ENCODE measurements around the gene PLXNA4.

Gene PLXNA4

DNA sequence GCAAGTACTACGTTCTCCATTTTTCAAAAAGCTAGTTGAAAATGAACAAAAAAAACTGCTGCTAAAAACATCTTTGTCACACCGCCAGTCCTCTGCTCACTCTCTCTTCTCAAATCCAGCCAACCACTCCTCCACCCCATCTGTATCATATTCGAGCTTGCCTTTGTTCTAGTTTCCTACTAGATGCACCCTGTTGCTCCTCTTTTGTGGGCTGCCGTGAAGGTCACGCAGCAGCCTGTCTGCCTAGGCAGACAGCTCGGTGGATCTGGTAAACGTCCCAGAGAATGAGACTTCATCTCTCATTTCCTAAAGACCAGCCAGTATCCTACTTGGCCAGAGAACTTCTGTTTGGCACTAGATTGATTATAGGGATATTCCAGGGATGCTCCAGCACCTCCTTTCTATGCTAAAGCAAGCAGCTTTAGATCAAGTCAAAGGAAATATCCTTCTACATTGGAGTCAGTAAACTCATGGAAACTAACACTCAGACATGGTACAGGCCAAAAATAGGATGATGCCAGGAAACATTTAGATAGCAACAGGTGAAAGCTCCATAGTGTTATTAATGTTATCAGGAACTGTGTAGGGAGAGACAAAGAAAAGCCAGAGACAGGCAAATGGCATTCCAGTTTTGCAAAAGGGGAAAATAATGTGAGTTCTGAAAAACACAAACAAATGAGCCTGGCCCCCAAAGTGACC lies 8.7 kb upstream of the PLXNA4 start:
- H3K4me3 ChIP-seq (ENCODE audit: low read depth, low read length) = no peak overlapping the region
- TF ChIP-seq, protein P1, sequence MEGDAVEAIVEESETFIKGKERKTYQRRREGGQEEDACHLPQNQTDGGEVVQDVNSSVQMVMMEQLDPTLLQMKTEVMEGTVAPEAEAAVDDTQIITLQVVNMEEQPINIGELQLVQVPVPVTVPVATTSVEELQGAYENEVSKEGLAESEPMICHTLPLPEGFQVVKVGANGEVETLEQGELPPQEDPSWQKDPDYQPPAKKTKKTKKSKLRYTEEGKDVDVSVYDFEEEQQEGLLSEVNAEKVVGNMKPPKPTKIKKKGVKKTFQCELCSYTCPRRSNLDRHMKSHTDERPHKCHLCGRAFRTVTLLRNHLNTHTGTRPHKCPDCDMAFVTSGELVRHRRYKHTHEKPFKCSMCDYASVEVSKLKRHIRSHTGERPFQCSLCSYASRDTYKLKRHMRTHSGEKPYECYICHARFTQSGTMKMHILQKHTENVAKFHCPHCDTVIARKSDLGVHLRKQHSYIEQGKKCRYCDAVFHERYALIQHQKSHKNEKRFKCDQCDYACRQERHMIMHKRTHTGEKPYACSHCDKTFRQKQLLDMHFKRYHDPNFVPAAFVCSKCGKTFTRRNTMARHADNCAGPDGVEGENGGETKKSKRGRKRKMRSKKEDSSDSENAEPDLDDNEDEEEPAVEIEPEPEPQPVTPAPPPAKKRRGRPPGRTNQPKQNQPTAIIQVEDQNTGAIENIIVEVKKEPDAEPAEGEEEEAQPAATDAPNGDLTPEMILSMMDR (IDR thresholded peaks at IDR 0.05; ENCODE audit: low read depth, low read length, missing control alignments) = no peak
- in situ Hi-C loops (cut with HindIII; ENCODE audit: low pct_ligation_motif_present, low sequenced_read_pairs) = no loop called here
- DNase-seq = no peak
- H3K36me3 ChIP-seq (replicated peaks) = no peaks in the 10 kb centered on the region
- no peaks in the 10 kb centered on the region for H3K27me3 ChIP-seq (replicated peaks)
- H3K27ac ChIP-seq = no peak overlapping the region

- Histone ChIP-seq H3K27me3 (replicated peaks) (peaks cover 21% of the 10 kb centered on the region), H3K36me3 (replicated peaks) (no peaks in the 10 kb centered on the region), H3K27ac (no peak overlapping the region), H3K4me3 (ENCODE audit: low read depth, low read length) (no peak overlapping the region)
- no peak for DNase-seq
- in situ Hi-C loops (cut with HindIII; ENCODE audit: low pct_ligation_motif_present, low sequenced_read_pairs) = no loop called here
- TF ChIP-seq, protein P1 (IDR thresholded peaks at IDR 0.05; ENCODE audit: low read depth, low read length, missing control alignments) = no peak
Measured at GRCh38 chr7:132581431-132581830, 5.2 kb upstream of the PLXNA4 start.

DNA sequence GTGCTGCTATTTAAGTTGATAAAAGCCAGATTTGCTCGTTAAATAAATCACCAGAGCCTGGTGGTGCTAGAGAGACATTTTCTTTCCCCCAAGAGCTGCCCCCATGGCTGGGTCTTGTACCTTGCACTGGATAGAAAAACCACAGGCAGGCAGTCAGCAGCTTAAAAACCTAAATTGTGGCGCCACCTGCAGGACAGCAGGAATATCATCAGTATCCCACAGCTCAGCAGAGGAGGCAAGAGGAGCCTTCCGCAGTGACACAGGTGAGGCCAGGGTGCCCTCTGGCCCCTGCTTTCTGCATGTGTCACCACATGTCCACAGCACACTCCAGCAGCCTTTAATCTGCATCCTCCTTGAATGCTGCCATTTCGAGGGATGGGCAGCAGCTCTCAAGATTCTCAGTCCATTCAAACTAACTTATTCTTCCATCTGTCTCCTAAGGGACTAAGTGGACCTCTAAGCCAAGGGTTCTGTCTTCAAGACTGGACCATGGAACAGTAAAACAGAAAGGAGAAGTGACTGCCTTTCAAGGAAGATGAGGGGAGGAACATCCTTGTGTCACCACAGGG lies 4.5 kb upstream of the PLXNA4 start:
- in situ Hi-C loops (cut with HindIII; ENCODE audit: low pct_ligation_motif_present, low sequenced_read_pairs) = no loop called here
- Histone ChIP-seq H3K36me3 (replicated peaks) (no peaks in the 10 kb centered on the region), H3K4me3 (ENCODE audit: low read depth, low read length) (no peak overlapping the region), H3K27ac (no peak overlapping the region), H3K27me3 (replicated peaks) (peaks cover 27% of the 10 kb centered on the region)
- TF ChIP-seq, protein P1 (IDR thresholded peaks at IDR 0.05; ENCODE audit: low read depth, low read length, missing control alignments) = peak; percentile 85
- DNase-seq = peak; percentile 58

GRCh38 chr7:132580277-132580676 lies 4.0 kb upstream of the PLXNA4 start:
- H3K36me3 ChIP-seq (replicated peaks) = no peaks in the 10 kb centered on the region
- TF ChIP-seq, protein P1 (IDR thresholded peaks at IDR 0.05; ENCODE audit: low read depth, low read length, missing control alignments) = peak; percentile 29
- H3K27me3 ChIP-seq (replicated peaks) = peaks cover 32% of the 10 kb centered on the region
- H3K27ac ChIP-seq = no peak overlapping the region
- DNase-seq = no peak
- in situ Hi-C loops (cut with HindIII; ENCODE audit: low pct_ligation_motif_present, low sequenced_read_pairs) = no loop called here
- no peak overlapping the region for H3K4me3 ChIP-seq (ENCODE audit: low read depth, low read length)

GRCh38 chr7:132579260-132579899 lies 3.1 kb upstream of the PLXNA4 start:
- in situ Hi-C loops (cut with HindIII; ENCODE audit: low pct_ligation_motif_present, low sequenced_read_pairs) = no loop called here
- Histone ChIP-seq H3K36me3 (replicated peaks) (no peaks in the 10 kb centered on the region), H3K4me3 (ENCODE audit: low read depth, low read length) (no peak overlapping the region), H3K27ac (no peak overlapping the region), H3K27me3 (replicated peaks) (peaks cover 41% of the 10 kb centered on the region)
- no peak for DNase-seq
- TF ChIP-seq, protein P1 (IDR thresholded peaks at IDR 0.05; ENCODE audit: low read depth, low read length, missing control alignments) = no peak

Data from brain microvascular endothelial cell (primary cell).